ENCODE data around the gene CDH13.

Gene CDH13

GRCh38 chr16:83470416-83470815, 843.6 kb downstream of the CDH13 start:
- DNase-seq: no peak

- no peak for DNase-seq
These were observed 846.2 kb downstream of the CDH13 start for GRCh38 chr16:83472776-83473501.

- DNase-seq: no peak
These were observed 847.3 kb downstream of the CDH13 start for GRCh38 chr16:83473926-83474650.

GRCh38 chr16:83475108-83475507, 848.3 kb downstream of the CDH13 start:
- no peak for DNase-seq

GRCh38 chr16:83481589-83481988, 854.8 kb downstream of the CDH13 start:
- no peak for DNase-seq

GRCh38 chr16:83482545-83483162, 855.9 kb downstream of the CDH13 start:
- no peak for DNase-seq

- no peak for DNase-seq
These were observed 863.3 kb downstream of the CDH13 start for GRCh38 chr16:83490073-83490472.

- no peak for DNase-seq
These were observed 867.7 kb downstream of the CDH13 start for GRCh38 chr16:83494459-83494858.

GRCh38 chr16:83501481-83501880, 874.7 kb downstream of the CDH13 start:
- no peak for DNase-seq

- no peak for DNase-seq
These were observed 881.5 kb downstream of the CDH13 start for GRCh38 chr16:83508295-83508694.

GRCh38 chr16:83509316-83509715, 882.5 kb downstream of the CDH13 start:
- no peak for DNase-seq

GRCh38 chr16:83510906-83511305, 884.1 kb downstream of the CDH13 start:
- no peak for DNase-seq

- no peak for DNase-seq
These were observed 886.4 kb downstream of the CDH13 start for GRCh38 chr16:83513008-83513755.

GRCh38 chr16:83515395-83515794, 888.6 kb downstream of the CDH13 start:
- no peak for DNase-seq

GRCh38 chr16:83516931-83517330, 890.2 kb downstream of the CDH13 start:
- DNase-seq: no peak

GRCh38 chr16:83517398-83517797, 890.6 kb downstream of the CDH13 start:
- no peak for DNase-seq

- DNase-seq: no peak
These were observed 893.8 kb downstream of the CDH13 start for GRCh38 chr16:83520596-83520995.

GRCh38 chr16:83530293-83530692, 903.5 kb downstream of the CDH13 start:
- DNase-seq: no peak

GRCh38 chr16:83532634-83533033, 905.9 kb downstream of the CDH13 start:
- DNase-seq: no peak

- no peak for DNase-seq
These were observed 906.4 kb downstream of the CDH13 start for GRCh38 chr16:83533193-83533592.

- DNase-seq: no peak
These were observed 911.9 kb downstream of the CDH13 start for GRCh38 chr16:83538707-83539106.

GRCh38 chr16:83539736-83540490, 913.1 kb downstream of the CDH13 start:
- DNase-seq: no peak

GRCh38 chr16:83541231-83541630, 914.5 kb downstream of the CDH13 start:
- DNase-seq: no peak

All from inflammatory macrophage treated with lipopolysaccharide for 4 hours (primary cell).